ENCODE results near the gene RGL4.

- TF ChIP-seq CTCF (IDR thresholded peaks at IDR 0.05) = no peak
- TF ChIP-seq ZFX (IDR thresholded peaks at IDR 0.05; ENCODE audit: borderline replicate concordance) = no peak
These were observed 51.9 kb downstream of the RGL4 start for GRCh38 chr22:23742505-23743264.
